NK-92 (cell line): ENCODE results near the gene DLG4.

Source experiments
- DNase-seq: peaks from one replicate; lab custom pipeline; 2025; ENCODE audit not compliant: unreplicated experiment; lab: John Stamatoyannopoulos, UW

Gene DLG4

DNA sequence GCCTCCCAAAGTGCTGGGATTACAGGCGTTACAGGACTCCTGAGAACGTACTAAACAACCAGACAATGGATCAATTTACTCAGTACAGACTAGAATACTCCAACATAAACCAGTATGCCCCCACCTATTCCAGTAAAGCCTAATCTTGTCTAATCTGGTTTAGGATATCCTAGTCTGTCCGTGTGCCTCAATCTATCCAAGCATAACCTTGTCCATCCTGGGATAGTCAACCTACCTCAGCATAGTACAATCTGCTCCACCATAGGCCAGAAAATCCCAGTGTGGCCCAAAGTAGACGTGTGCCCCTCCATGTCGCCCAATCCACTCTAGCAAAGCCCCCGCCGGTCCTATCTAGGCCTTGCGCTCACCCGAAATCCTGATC lies 14.1 kb upstream of the DLG4 start:
- DNase-seq: no peak

DNA sequence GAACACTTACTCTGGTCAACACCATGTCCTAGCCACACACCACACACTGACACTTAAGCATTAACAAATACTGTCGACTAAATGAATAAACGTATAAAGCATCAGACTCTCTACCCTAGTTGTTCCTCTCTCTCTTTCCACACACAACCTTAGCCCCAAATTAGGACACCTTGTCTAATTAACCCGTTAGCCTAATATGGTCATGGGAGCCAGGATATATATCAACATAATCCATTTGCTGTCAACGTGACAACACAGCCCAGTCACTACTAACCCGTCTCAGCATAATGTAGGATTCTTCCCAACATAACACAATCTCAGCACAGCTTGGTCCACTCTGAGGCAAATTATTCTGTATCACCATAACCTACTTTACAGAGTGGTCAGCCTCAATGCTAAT lies 12.5 kb upstream of the DLG4 start:
- DNase-seq: no peak

DNA sequence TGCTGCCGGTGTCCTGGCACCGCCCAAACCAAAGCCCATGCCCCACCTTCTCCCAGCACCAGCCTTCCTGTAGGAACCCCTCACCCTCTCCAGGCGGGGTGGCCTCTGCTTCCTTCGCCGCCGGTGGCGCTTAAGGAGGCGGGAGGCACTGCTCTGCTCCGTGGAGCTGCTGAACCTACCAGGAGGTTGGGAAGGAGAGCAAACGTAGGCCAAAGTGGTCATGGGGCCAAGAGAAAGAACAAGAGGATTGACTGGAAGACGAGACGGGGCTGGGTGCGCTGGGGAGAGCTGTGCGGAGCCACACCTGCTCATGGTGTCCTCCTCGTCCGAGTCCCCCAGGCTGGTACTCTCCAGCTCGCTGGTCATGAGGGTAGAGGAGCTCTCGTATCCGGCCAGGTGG lies 9.9 kb upstream of the DLG4 start:
- DNase-seq: no peak

DNA sequence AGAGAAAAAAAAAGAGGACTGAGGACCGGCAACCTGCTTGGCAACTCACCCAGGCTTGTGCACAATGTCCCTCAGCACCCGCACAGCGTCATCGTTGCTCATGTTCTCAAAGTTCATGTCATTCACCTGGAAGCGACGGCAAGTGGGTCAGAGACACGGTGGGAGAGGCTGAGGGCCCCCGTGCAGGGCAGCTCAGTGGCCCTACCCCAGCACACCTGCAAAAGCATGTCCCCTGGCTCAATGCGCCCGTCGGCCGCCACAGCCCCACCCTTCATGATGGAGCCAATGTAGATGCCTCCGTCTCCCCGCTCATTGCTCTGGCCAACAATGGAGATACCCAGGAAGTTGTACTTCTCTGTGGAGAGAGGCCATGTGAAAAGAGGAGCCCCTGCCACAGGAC lies 9.3 kb upstream of the DLG4 start:
- DNase-seq: no peak

DNA sequence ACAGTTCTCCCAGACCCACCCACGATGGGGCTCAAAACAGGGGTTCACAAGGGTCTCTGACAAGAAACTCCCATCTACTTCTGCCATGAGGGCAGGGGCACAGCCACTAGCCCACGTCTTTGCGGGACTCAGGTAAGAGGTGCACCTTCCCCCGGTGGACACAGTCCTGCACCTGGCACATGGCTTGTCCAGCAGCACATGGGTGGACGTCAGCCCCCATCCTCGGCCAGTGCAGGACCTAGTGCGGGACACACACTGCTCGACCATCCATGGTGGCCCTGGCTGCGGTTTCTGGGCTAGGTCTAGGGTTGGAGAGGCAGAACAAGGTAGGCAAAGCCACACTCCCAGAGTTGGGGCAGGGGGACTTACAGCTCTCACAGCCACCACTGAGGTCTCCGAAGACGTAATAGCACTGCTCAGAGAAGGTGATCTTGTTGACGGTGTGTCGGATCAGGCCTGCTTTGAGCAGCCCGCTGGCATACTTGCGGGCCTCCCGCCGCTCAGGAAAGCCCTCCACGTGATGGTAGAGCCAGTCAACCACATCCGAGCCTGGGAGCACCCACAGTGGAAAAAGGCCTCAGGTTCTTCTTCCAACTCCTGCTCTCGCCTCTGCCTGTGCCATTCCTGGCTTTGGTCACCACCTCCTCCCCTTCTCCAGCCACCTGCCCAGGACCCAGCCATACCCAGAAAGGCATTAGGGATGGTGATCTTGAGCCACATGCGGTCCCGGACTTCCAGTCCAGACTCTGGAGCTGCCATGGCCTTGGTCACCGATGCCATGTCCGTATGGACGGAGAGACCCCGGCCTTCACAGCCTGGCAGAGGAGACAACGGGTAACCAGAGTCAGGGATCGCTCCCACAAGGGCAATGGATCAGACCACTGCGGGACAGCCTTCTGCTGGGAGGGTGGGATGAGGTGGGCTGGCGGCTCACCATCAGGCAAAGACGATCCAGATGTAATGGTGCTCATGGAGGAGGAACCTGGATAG lies 7.4 kb upstream of the DLG4 start:
- no peak for DNase-seq

DNA sequence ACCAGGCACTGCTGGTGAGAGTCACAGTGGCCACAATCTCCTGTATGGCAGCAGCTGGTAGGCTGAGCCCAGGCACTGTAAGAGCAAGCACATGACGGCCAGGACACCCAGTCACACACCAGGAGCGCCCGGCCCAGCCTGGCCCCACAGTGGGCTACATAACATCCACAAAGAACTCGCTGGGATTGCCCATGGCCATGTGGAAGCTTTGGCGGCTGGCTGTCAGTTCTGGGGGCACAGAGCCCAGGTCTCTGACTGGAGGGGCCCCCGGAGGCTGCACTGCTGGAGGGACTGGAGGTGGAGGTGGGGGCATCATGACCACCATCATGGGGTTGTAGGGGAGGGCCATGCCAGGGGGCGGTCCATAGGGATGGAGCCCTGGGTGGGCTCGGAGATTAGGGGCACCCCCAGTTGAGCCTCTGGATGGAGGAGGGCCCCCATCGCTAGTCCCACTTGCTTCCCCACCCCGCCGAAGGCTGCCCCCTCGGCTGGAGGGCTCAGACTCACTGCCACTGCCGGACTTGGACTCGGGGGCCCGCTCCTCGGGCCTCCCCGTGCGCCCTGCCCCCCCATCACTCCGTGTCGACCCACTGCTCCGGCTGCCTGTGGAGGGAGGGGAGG lies 6.2 kb upstream of the DLG4 start:
- no peak for DNase-seq

DNA sequence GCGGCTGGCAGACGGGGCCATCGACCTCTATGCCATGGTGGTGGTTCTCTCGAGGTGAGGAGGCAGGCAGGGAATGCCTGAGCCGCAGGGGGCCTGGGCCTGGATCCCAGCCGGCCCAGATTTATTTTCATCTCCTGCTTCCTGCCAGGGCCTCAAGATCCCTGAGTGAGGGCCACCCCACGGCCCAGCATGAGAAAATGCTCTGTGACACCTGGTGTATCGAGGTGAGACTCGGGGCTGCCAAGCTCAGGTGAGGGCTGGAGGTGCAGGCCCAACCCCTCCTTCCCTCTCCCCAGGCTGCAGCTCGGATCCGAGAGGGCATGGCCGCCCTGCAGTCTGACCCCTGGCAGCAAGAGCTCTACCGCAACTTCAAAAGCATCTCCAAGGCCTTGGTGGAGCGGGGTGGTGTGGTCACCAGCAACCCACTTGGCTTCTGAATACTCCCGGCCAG lies 5.0 kb upstream of the DLG4 start:
- DNase-seq: no peak

DNA sequence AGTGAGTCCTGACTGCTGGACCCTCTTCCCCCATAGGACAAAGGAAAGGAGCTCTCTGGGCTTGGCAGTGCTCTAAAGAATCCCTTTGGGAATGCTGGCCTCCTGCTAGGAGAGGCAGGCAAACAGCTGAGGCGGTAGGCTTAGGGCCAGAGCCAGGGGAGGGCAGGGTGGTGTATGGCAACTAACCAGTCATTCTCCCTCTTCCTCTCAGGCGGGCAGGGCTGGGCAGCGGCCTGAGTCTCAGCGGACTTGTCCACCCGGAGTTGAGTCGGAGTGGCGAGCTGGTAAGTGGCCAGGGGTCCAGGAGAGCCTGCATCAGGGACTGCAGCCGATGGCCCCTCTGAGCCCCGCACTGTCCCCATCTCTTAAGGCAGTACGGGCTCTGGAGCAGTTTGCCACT lies 4.5 kb upstream of the DLG4 start:
- DNase-seq: no peak

DNA sequence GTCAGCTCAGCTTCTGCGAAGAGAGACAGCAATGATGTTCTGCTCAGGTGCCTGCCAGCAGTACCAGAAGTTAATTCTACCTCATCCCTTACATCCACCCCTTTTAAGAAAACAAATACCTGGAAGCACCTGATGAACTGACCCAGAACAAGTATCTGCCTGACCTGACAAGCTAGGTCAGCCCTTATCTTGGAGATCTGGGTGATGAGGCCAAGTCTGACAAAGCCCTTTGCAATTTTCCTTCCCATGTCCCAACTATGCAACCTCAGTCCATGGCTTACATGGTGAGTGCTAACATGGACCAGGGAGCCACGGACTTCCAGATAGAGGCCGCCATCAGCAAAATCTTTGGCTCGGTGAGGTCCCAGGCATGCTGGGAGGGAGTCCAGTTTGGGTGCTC lies 3.7 kb upstream of the DLG4 start:
- DNase-seq: no peak

DNA sequence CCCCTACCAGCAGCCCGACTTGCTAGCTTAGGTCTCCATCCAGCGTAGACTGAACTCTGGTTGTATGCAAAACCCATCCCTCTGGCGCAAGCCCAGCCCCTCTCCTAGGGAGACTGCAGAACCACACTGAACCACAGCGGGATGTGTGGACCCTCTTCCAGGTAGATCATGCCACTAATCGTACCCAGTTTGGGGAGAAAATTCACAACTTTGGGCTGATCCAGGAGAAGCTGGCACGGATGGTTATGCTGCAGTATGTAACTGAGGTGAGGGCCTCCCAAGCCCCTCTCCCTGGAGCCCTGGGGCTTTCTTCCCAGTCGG lies 3.3 kb upstream of the DLG4 start:
- no peak for DNase-seq

DNA sequence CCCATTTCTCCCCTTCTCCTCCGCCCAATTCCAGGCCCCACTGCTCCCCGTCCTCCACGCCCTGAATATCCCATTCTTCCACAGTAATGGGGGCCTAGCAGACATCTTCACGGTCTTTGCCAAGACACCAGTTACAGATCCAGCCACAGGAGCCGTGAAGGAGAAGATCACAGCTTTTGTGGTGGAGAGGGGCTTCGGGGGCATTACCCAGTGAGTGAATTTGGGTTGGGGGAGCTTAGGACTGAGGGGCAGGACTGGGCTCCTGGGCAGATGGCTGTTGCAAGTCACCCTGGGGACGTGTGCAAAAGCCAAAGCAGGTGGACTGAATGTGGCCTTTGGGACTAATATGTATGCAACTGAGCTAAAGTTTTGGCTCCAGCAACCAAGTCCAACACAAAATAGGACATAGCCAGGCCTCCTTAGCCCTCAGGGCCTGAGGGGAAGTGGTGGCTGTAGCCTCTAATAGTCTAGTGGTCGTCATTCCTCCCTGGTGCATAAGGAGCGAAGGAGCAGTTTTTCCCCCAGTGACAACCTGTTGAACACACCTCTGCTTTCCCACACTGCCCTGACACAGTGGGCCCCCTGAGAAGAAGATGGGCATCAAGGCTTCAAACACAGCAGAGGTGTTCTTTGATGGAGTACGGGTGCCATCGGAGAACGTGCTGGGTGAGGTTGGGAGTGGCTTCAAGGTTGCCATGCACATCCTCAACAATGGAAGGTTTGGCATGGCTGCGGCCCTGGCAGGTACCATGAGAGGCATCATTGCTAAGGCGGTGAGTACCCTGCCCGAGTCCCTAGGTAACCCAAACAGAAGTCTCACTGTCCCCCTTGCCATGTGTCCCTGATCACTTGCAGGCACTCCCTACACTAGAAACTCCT lies 2.7 kb upstream of the DLG4 start:
- DNase-seq: no peak

DNA sequence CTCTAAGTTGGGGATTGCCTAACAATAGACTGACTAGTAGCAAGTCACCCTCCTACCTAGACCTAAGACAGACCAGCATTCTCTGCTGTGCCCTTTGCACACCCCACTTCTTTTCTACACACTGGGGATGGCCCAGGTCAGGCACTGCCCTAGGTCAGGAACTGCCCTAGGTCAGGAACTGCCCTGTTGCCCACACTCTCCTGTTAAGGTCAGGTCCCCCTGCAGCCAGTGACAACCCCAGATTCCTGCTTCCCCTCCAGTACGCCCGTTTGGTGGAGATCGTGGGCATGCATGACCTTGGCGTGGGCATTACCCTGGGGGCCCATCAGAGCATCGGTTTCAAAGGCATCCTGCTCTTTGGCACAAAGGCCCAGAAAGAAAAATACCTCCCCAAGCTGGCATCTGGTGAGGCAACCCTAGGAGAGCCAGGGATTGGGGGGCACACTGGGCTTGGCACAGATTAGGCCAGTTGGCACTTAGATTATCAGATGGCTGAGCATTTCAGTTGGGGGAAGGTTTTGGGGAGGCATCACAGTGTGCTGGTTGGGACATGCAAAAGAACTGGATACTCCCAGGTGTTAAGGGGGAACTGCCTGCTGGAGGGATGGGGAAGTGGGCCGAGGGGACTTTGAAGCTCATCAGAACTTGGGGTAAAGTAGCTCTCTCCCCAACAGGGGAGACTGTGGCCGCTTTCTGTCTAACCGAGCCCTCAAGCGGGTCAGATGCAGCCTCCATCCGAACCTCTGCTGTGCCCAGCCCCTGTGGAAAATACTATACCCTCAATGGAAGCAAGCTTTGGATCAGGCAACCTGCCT lies 1.8 kb upstream of the DLG4 start:
- no peak for DNase-seq

DNA sequence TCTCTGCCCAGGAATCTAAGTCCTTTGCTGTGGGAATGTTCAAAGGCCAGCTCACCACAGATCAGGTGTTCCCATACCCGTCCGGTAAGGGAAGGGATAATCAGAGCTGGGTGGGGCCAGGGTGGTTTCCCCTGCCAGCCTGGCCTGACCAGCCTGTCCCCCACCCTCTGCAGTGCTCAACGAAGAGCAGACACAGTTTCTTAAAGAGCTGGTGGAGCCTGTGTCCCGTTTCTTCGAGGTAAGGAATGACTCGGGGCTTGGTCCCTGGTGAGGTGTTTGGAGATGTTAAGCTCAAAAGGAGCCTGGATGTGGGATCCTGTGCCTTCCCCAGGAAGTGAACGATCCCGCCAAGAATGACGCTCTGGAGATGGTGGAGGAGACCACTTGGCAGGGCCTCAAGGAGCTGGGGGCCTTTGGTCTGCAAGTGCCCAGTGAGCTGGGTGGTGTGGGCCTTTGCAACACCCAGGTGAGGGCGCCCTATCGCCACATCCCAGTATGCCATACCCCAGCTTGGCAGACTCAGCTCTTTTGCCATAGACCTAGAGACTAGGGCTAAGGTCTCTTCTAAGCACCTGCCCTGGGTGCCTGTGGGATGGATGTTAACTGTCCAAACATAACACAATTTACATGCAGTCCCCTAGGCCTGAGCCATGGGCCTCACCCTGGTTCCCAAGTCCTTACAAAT lies 1.1 kb upstream of the DLG4 start:
- DNase-seq: no peak

DNA sequence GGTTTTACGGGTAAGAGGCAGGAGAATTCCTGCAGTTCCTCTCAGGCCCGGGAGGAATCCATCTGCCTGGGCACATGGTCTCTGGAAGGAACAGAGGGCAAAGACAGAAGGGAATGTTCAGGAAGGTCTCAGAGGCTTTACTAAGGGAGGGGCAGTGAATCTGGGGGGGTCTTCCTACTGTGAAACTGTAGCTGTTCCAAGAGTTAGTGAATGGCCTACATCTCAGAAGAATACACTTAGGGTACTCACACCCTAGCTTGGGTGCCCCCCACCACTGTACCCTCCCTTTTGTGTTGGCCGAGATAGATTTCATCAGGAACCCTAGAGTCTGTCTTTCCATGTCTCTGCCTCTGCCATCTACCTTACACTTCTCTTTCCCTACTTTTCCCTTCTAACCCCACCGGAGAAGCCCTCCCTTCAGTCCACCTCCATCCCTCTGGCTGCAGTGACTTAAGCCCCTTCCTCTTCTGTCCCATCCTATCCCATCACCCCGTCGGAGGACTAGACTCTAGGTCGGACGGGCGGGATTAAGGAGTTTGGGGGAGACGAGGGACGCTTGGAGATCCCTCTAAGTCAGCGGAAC lies 316 bp downstream of the DLG4 start:
- no peak for DNase-seq

DNA sequence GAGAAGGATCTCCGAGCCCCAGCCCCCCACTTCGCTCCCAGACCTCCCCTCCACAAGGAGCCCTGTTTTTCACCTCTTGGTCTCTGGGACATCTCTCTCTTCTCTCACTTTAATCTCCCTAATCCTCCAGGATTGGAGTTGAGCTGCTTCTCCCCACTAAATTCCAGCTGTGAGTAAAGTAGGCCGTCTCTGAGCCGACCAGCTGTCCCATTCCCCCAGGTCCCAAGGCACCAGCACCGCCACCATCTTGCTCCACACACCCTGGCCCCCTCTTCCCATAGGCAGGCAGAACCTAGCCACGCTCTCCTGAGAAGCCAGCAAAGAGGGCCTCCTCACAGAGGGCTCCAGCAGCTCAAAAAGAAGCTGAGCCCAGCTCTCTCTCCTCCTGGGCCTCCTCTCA lies 878 bp downstream of the DLG4 start:
- DNase-seq: no peak

DNA sequence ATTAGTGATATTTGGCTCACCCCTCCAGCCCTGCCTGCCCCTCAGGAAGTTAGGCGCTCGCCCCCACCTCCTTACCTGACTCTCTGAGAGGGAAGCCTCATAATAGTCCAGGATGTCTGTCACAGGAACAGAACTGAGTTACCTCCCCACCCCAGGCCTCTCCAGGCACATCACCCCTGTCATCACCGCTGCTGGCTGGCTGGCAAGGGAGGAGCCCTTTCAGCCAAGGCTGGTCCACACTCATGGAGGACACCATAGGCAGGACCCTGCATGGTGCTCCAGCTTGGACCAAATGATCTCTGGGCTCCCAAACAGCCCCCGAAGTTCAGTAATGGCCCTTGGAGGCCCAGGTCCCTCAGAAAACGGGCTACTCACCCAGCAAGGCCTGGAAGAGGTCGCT lies 1.5 kb downstream of the DLG4 start:
- DNase-seq: no peak

DNA sequence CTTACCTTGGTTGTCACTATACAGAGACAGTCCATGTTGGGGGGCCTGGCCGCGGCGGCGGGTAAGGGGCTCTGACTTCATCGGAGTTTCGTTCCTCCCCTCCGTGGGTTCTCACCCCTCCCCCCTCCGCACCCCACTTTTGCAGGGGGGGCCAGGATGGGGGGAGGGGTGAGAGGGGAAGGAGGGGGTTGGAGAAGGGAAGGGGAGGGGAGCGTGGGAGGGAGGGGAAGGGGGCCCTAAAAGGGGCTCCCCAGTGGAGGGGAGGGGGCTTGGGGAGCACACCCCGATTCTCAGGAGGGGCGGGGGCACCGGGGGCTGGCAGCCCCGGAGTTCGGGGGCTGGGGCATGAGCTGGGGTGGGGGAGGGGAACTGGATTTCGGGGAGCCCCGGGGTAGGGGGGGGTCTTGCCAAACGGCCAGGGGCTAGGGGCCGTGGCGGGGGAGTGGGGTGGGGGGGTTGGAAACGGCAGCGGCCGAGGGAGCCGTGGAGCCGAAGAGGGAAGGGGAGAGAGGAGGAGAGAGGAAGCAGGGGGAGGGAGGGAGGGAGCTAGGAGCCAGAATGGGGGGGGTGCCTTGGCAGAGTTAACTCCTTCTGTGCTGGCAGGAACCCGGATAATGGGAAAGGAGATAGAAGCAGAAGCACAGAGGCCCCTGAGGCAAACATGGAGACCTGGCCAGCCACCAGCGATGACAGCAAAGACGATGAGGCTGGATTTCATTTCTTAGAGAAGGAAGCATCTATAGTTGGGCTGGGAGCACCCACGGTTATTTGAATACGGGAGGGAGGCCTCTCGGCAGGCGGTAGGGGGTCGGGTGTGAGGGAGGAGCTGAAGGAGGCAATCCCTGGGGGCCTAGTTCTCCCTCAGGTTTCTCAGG lies 2.3 kb downstream of the DLG4 start:
- DNase-seq: no peak

DNA sequence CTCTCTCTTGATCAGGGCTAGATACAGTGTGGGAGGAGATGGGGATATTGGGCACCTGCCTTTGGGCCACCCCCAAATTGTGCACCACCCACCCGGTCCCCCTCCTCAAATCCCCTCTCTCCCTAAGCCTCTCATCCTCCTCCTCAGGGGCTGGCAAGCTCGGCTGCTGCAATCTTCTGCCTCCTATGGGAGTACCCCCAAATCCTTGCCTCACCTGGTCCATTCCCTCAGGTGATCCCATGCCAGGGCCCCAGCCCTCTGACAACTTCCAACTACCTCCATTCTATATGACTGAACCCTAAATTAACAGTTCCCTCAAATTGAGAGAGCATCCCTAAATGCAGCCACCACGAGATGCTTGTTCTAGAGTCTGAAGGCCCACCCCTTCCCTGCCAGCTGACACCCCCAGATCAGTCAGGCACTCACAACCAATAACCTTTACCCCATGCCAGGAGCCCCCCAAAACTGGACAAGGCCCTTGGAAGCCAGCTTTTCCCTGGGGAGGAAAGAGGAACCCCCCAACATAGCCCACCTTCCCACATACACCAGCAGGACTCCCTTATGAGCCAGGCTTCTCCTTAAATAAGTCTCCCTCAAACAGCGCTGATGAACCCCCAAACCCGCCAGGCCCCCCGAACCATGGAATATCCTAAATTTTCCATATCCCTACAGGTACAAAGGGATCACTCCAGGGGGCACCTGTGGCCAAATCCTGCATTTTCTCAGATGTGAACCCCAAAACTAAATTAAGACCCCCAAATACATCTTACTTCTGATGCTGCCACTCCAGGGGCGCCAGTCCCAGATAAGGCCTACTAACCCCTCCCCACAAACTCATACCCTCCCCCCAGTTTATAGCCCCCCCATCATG lies 3.2 kb downstream of the DLG4 start:
- no peak for DNase-seq
